Lower lobe of right lung (tissue), 2 donors: ENCODE results near the gene KIF5A. TPM values are rescaled to one million over a fixed set of nuclear protein-coding genes. Genes with fewer than 3 reads are reported as not detected.

Experiments
- ATAC-seq, 2 donors: fragments of 200-7000 bp; cut with Tn5 transposase; one replicate each; pipeline ENCODE4 v1.9.1; 2020 to 2022; ENCODE audit warnings: mild to moderate bottlenecking in 2 of 2, moderate library complexity in 2 of 2
- DNase-seq: peaks from one replicate; pipeline ENCODE4 v3.0.0-alpha.2; 2020
- H3K27ac ChIP-seq: fragments of 200-600 bp; one replicate; pipeline ENCODE4 v1.8.0; 2022
- H3K27me3 ChIP-seq: fragments of 200-600 bp; one replicate; pipeline ENCODE4 v1.8.0; 2022; ENCODE audit warnings: low read depth
- H3K36me3 ChIP-seq: fragments of 200-600 bp; one replicate; pipeline ENCODE4 v1.8.0; 2022; ENCODE audit warnings: mild to moderate bottlenecking
- H3K4me1 ChIP-seq: fragments of 200-600 bp; one replicate; pipeline ENCODE4 v1.8.0; 2022
- H3K4me3 ChIP-seq: fragments of 200-600 bp; one replicate; pipeline ENCODE4 v1.8.0; 2022; ENCODE audit warnings: mild to moderate bottlenecking
- H3K9me3 ChIP-seq: fragments of 200-600 bp; one replicate; pipeline ENCODE4 v1.8.0; 2022
- CTCF ChIP-seq: fragments of 200-600 bp; IDR thresholded peaks from one replicate; pipeline ENCODE4 v1.8.0; 2022; ENCODE audit warnings: antibody characterized with exemption, mild to moderate bottlenecking
- intact Hi-C: fragments of 100-400 bp; cut with DNase I; formaldehyde crosslinking; loops from one replicate; pipeline ENCODE4 v1.11.0; 2022
- total RNA-seq: library from RNA; stranded (reverse); fragmentation: NEBNext Ultra II Directional; extraction: Animal tissue kit (Norgen Biotek cat#: 25700); gene quantifications from one replicate; pipeline ENCODE4 v1.2.1, GENCODE V29; 2021
- donor health status: DM: no; HTN: yes; CAD: no; lungs with severe emphysema.

Gene KIF5A
- total RNA-seq, 1 donor from 2014 or later = 0.09 TPM

- intact Hi-C loops = no loop called here
- H3K27me3 ChIP-seq = peaks cover 34% of the 10 kb centered on the region
- H3K9me3 ChIP-seq = no peaks in the 10 kb centered on the region
- H3K27ac ChIP-seq = no peak overlapping the region
- TF ChIP-seq CTCF = no peak
- no peak overlapping the region for H3K4me3 ChIP-seq
- ATAC-seq (no peak), DNase-seq (no peak)
- peaks cover 38% of the 10 kb centered on the region for H3K4me1 ChIP-seq
- no peaks in the 10 kb centered on the region for H3K36me3 ChIP-seq
Observed at GRCh38 chr12:57548488-57548887, 1.4 kb upstream of the KIF5A start.

DNA sequence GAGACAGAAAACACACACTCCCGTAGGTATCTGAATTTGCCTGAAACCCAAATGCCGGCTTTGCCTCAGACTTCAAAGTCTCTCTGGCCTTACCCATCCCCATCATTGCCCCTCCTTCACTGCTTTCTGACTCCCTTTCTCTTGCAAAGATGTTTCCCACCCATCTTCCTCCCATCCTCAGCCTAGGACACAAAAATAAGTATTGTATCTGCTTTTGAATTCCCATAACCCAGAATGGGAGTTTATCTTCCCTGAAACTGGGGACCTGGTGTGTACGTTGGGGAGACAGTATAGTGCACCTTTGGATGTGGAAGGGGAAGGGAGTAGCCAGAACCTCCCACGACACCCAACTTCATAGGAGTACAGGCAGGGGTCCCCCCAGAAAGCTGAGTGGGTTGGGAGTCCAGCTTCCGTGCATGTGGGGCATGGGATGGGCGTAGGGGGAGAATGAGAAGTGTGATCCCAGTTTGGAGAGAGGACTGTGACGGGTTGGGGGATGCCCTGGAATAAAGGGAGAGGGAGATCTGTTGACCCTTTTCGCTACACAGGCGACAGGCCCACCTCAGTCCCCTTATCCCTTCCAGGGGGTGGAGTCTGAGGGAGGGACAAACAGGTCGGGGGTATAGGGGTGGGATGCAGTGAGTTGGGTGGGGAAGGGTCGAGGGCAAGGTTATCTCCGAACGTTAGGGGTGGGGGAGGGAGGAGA is 488 bp upstream of the KIF5A start:
- H3K36me3 ChIP-seq = no peaks in the 10 kb centered on the region
- no peak for DNase-seq
- H3K27me3 ChIP-seq = peaks cover 34% of the 10 kb centered on the region
- intact Hi-C loops = no loop called here
- H3K9me3 ChIP-seq = no peaks in the 10 kb centered on the region
- no peak for ATAC-seq
- TF ChIP-seq CTCF = no peak
- H3K4me1 ChIP-seq = peaks cover 32% of the 10 kb centered on the region
- H3K27ac ChIP-seq = no peak overlapping the region
- H3K4me3 ChIP-seq = peak overlapping the region; percentile 53

DNA sequence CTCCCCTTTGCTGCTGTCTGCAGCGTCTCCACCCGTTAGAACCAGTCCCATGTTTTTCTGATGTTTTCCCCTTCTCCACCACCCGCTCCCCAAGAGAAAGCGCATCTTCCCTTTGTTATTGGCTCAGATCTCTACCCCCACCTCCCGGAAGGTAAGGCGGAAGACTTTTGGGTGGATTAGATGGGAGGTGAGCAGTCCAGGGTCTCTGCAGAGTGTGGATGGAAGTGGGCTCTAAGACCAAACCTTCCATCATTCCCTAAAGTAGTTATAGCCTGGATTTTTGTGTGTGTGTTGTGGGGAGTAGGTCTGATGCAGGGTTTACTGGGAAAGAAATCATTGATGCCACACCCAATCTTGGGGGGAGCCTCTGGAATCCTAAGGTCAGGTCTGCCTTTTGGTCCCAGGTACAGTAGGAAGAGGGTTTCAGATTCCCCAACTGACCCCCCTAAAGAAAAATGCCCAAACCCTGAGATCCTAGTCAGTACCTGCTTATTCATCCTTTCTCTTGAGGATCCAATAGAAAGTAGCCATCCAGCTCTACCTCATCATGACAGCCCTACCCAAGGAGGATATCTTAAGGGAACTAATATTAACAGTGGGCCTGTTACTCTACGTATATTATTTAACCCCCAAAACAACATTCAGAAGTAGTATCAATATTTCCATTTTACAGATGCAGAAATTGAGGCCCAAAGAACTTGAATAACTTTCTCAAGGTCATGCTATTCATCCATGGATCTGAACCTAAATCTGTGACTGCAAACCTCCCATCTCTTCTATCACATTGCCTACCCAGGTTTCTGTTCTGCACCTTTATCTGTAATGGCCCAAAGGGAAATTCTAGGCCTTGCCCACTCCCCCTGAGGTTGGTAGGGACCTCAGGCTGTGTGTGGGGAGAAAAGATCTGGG is 1.1 kb downstream of the KIF5A start:
- H3K36me3 ChIP-seq = no peaks in the 10 kb centered on the region
- H3K9me3 ChIP-seq = no peaks in the 10 kb centered on the region
- intact Hi-C loops = no loop called here
- no peak for ATAC-seq
- peaks cover 34% of the 10 kb centered on the region for H3K27me3 ChIP-seq
- no peak for DNase-seq
- no peak overlapping the region for H3K4me3 ChIP-seq
- no peak overlapping the region for H3K27ac ChIP-seq
- TF ChIP-seq CTCF = no peak
- H3K4me1 ChIP-seq = peaks cover 18% of the 10 kb centered on the region

DNA sequence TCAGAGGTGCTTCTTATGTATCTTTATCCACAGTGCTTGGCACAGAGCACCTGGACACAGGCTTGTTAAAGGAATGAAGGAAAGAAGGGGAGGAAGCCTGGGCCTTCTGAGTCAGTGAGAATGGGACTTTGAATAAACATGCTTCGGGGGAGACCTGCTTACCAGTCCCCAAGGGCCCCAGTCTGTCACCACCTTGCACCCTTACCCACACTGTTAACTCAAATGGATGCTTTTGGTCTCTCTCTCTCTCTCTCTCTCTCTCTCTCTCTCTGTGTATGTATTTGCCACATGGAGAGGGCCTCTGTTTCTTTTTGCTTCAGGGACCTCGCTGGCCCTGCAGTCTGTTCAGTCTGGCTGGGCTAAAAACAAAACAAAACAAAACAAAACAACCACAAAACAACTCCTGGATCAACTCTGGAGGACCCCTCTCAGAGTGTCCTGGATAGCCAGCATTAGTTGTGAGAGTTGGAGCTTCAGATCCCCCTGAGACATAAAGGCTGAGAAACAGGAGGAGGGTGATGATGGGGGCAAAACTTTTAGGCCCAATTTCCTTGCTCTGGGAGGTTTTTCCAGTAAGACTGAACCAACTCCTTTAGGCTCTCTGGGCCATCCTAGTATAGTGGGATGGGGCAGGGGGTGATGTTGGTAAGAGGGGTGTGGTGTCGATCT is 1.9 kb downstream of the KIF5A start:
- DNase-seq = no peak

More for the DNA sequence above, 1.9 kb downstream of the KIF5A start:
- Histone ChIP-seq H3K4me1 (peaks cover 12% of the 10 kb centered on the region), H3K9me3 (no peaks in the 10 kb centered on the region), H3K4me3 (no peak overlapping the region), H3K27me3 (peaks cover 34% of the 10 kb centered on the region), H3K36me3 (no peaks in the 10 kb centered on the region), H3K27ac (no peak overlapping the region)
- intact Hi-C loops = no loop called here
- TF ChIP-seq CTCF = no peak
- ATAC-seq = no peak
